Activated naive CD8-positive, alpha-beta T cell treated with anti-CD3 and anti-CD28 coated beads for 36 hours (primary cell): ENCODE measurements around the gene CCDC51. TPM values are rescaled to one million over a fixed set of nuclear protein-coding genes. Genes with fewer than 3 reads are reported as not detected.
"Not testable (repeated sequence)": the region's sequence is repeated elsewhere in the genome, so short reads cannot be mapped to it uniquely, and the experiment has no call there.

Source experiments
- DNase-seq: peaks from one replicate; pipeline ENCODE4 v3.0.0; 2021
- H3K27ac Mint-ChIP-seq: one replicate; pipeline ENCODE4 v1.8.0; 2022; ENCODE audit warnings: mild to moderate bottlenecking, moderate library complexity, mixed read lengths
- H3K27me3 Mint-ChIP-seq: one replicate; pipeline ENCODE4 v1.8.0; 2022; ENCODE audit warnings: mild to moderate bottlenecking, mixed read lengths
- H3K36me3 Mint-ChIP-seq: one replicate; pipeline ENCODE4 v1.8.0; 2021; ENCODE audit warnings: mild to moderate bottlenecking, mixed read lengths
- H3K4me1 Mint-ChIP-seq: one replicate; pipeline ENCODE4 v1.8.0; 2021; ENCODE audit warnings: mixed read lengths
- H3K4me3 Mint-ChIP-seq: one replicate; pipeline ENCODE4 v1.8.0; 2022; ENCODE audit warnings: mild to moderate bottlenecking, moderate library complexity, mixed read lengths
- H3K9me3 Mint-ChIP-seq: one replicate; pipeline ENCODE4 v1.8.0; 2022; ENCODE audit warnings: mixed read lengths
- total RNA-seq, 2 experiments: library from RNA; stranded (reverse); gene quantifications; one replicate each; pipeline ENCODE4 v1.2.3, GENCODE V29; 2021

CCDC51 gene
- total RNA-seq, 2 experiments from 2014 or later, result 28.2 to 29.5 TPM

DNA sequence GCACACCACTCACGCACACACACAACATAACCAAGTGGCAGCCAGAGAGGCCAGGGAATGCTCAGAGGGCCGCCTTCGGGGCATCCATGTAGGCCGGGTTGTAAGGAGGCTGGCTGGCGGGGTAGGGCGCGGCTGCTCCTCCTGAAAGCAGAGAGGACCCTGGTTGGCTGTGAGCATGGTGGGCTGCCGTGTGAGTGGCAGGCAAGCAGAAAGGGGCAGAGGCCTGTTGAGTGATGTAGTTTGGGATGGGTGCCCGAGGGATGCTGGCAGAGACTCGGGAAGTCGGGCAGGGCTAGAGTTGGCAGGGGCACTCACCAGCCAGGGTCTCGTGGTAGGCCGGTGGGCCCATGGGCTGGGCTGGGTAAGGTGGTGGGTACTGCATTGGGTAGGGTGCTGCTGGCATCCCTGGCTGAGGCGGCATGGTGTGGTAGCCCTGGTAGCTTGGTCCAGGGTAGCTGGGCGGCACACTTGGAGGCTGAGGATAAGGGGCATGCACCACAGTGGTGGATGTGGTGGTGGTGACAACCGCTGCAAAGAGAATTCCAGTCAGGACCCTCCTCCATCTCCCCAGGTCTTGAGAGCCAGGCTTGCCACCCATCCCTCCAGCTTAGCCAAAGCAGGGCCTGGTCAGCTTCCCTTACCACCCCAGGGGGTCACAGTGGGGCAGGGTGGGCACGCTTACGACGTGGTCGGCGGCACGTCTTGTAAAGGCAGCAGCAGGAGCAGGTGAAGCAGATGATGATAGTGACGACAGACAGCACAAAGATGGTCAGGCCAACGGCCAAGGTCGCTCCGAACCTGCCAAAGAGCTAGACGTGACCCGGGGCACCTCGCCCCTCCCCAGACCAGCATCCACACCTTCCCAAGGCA, 29.4 kb upstream of the CCDC51 start:
- peak overlapping the region; percentile 53 for H3K4me3 Mint-ChIP-seq

GRCh38 chr3:48468329-48468731, 28.4 kb upstream of the CCDC51 start:
- Mint-ChIP-seq H3K4me1 (peaks cover 52% of the 10 kb centered on the region), H3K9me3 (no peaks in the 10 kb centered on the region)
- no peak for DNase-seq

More for the DNA sequence above, 29.4 kb upstream of the CCDC51 start:
- peak overlapping the region; percentile 98 for H3K27ac Mint-ChIP-seq
- peaks cover 41% of the 10 kb centered on the region for H3K36me3 Mint-ChIP-seq
- no peaks in the 10 kb centered on the region for H3K27me3 Mint-ChIP-seq
- H3K4me1 Mint-ChIP-seq, result peaks cover 57% of the 10 kb centered on the region
- no peaks in the 10 kb centered on the region for H3K9me3 Mint-ChIP-seq
- no peak for DNase-seq

DNA sequence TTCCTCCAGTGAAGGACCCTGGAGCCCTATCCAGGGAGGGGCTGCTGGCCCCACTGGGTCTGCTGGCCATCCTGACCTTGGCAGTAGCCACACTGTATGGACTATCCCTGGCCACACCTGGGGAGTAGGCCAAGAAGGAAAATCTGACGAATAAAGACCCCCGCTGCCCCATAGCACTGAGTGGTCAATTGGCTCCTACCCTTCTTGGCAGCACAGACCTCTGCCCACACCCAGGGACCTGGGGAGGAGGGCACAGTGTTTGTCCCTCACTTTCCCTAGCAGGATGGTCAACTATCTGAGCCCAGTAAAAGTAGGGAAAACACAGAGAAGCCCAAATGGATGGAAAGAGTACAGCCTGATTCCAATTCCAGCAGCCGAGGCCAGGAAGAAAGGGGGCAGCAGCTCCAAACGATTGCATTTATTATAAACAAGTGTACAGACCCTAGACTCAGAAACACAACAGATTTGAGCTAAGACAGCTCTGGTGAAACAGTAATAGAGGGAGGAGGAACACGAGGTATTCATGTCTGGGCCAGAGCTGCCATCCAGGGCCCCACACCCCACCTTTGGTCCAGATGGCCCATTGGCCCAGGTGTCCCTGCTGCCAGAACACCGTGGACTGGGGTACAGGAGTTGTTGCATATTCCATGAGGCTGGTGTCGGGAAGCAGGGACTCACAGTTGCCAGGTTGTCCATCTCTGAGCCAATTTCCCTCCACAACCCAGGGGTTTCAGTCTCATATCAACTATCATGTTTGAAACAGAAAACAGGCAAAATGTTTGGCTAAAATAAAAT, 27.8 kb upstream of the CCDC51 start:
- H3K27ac Mint-ChIP-seq, result peak overlapping the region; percentile 96
- H3K4me1 Mint-ChIP-seq, result peaks cover 47% of the 10 kb centered on the region
- H3K27me3 Mint-ChIP-seq, result no peaks in the 10 kb centered on the region
- H3K36me3 Mint-ChIP-seq, result peaks cover 40% of the 10 kb centered on the region
- peak overlapping the region; percentile 95 for H3K4me3 Mint-ChIP-seq
- no peak for DNase-seq
- no peaks in the 10 kb centered on the region for H3K9me3 Mint-ChIP-seq

More at GRCh38 chr3:48468329-48468731, 28.4 kb upstream of the CCDC51 start:
- Mint-ChIP-seq H3K36me3 (peaks cover 41% of the 10 kb centered on the region), H3K27ac (peak overlapping the region; percentile 96), H3K4me3 (peak overlapping the region; percentile 95), H3K27me3 (no peaks in the 10 kb centered on the region)

GRCh38 chr3:48467110-48467454, 27.2 kb upstream of the CCDC51 start:
- Mint-ChIP-seq H3K9me3 (no peaks in the 10 kb centered on the region), H3K27me3 (no peaks in the 10 kb centered on the region), H3K4me1 (peaks cover 46% of the 10 kb centered on the region)

GRCh38 chr3:48466386-48467109, 26.6 kb upstream of the CCDC51 start:
- H3K36me3 Mint-ChIP-seq, result peaks cover 40% of the 10 kb centered on the region
- no peaks in the 10 kb centered on the region for H3K27me3 Mint-ChIP-seq
- peak; percentile 41 for DNase-seq
- H3K27ac Mint-ChIP-seq, result peak overlapping the region; percentile 96
- no peaks in the 10 kb centered on the region for H3K9me3 Mint-ChIP-seq
- peak overlapping the region; percentile 95 for H3K4me3 Mint-ChIP-seq
- H3K4me1 Mint-ChIP-seq, result peaks cover 45% of the 10 kb centered on the region

More at GRCh38 chr3:48467110-48467454, 27.2 kb upstream of the CCDC51 start:
- Mint-ChIP-seq H3K27ac (peak overlapping the region; percentile 96), H3K4me3 (peak overlapping the region; percentile 95), H3K36me3 (peaks cover 40% of the 10 kb centered on the region)
- DNase-seq, result no peak

DNA sequence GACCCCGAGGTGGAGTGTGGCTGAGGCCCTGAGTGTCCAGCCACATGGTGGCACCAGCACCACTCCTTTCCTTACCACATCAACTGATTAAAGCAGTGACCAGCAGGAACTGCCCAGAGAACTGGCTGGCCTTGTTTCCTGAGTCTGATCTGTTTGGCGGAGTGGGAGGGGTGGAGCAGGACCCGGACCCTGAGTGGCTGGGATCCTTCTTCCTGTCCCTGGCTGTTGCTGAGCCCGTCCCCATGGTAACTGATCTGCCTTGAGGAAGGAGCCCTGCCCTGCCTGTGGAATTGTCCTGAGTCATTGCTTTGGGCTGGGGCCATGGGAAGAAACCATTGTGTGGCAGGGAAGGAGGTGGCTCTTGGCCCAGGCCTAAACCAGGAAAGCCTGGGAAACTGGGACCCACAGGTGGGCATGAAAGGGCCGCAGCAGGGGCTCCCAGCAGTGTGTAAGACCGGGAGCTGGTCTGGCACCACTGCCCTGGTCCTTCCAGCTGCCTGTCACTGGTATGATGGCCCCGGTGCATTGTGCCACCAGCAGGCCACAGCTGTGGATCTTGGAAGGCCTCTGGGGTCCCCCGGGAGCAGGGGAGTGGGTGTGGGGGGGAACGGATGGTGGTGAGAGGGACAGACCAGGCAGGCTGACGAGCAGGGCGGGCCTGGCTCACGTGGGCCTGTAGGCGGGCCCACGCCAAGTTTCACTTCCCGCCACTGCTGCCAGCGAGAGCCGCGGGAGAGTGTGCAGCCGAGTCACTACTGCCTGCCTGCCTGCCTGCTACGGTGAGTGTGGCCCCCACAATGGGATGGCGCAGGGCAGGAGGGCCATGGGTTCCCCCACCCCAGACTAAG, 25.8 kb upstream of the CCDC51 start:
- peak; percentile 89 for DNase-seq
- Mint-ChIP-seq H3K4me3 (peak overlapping the region; percentile 95), H3K27me3 (no peaks in the 10 kb centered on the region), H3K4me1 (peaks cover 47% of the 10 kb centered on the region), H3K9me3 (no peaks in the 10 kb centered on the region), H3K27ac (peak overlapping the region; percentile 96), H3K36me3 (peaks cover 40% of the 10 kb centered on the region)

DNA sequence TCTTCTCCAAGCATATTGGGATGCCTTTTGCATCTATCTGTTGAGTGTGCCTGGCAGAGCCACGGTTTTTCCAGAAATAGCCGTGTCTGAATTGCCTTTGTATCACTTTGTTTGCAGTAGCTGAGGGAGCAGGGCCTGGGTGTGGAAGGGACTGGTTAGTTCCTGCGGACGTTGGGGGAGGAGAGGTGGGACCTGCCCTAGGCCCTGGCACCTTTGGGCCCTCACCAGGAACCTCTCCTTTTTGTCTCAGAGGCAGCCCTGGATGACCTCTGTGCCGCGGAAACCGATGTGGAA, 25.3 kb upstream of the CCDC51 start:
- no peaks in the 10 kb centered on the region for H3K9me3 Mint-ChIP-seq
- peaks cover 40% of the 10 kb centered on the region for H3K36me3 Mint-ChIP-seq
- H3K27me3 Mint-ChIP-seq, result no peaks in the 10 kb centered on the region
- peak overlapping the region; percentile 95 for H3K4me3 Mint-ChIP-seq
- H3K27ac Mint-ChIP-seq, result peak overlapping the region; percentile 96
- no peak for DNase-seq
- H3K4me1 Mint-ChIP-seq, result peaks cover 42% of the 10 kb centered on the region

DNA sequence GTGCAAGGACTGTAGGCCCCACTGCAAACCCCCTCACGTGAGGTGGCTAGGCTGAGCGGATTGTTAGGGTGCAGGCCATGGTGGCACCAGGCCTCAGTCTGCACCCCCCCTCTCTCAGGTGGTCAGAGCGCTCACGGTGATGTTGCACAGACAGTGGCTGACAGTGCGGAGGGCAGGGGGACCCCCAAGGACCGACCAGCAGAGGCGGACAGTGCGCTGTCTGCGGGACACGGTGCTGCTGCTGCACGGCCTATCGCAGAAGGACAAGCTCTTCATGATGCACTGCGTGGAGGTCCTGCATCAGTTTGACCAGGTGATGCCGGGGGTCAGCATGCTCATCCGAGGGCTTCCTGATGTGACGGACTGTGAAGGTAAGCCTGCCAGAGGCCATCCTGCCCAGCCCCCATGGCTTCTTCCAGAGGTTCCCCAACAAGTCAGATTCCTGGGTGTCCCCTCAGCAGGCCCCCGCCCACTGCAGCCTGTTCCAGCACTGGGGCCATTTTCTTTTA, 24.8 kb upstream of the CCDC51 start:
- Mint-ChIP-seq H3K27me3 (no peaks in the 10 kb centered on the region), H3K4me1 (peaks cover 38% of the 10 kb centered on the region), H3K9me3 (no peaks in the 10 kb centered on the region), H3K36me3 (peaks cover 37% of the 10 kb centered on the region), H3K4me3 (no peak overlapping the region), H3K27ac (no peak overlapping the region)
- no peak for DNase-seq

DNA sequence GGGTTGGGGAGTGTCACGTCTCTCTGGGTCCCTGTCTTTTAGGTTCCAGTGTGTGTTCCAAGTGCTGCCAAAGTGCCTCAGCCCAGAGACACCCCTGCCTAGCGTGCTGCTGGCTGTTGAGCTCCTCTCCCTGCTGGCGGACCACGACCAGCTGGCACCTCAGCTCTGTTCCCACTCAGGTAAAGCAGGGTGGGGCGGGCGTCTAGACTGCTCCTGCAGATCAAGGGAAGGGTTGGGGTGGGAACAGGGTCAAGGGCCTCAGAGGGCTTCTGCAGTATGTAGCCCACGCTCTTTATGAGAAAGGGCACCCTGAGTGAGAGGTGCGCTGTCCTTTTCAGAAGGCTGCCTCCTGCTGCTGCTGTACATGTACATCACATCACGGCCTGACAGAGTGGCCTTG, 23.8 kb upstream of the CCDC51 start:
- DNase-seq, result no peak

DNA sequence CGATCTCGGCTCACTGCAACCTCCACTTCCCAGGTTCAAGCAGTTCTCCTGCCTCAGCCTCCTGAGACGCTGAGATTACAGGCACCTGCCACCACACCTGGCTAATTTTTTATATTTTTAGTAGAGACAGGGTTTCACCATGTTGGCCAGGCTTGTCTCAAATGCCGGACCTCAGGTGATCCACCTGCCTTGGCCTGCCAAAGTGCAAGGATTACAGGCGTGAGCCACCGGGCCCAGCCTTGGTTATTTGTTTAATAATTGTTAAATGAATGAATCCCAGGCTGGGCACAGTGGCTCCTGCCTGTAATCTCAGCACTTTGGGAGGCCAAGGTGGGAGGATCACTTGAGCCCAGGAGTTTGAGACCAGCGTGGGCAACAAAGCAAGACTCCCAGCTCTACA, 21.8 kb upstream of the CCDC51 start:
- H3K4me3 Mint-ChIP-seq, H3K9me3 Mint-ChIP-seq, DNase-seq, H3K27me3 Mint-ChIP-seq, H3K27ac Mint-ChIP-seq: not testable (repeated sequence)
- peaks cover 20% of the 10 kb centered on the region for H3K36me3 Mint-ChIP-seq
- H3K4me1 Mint-ChIP-seq, result peaks cover 13% of the 10 kb centered on the region

More for the DNA sequence above, 23.8 kb upstream of the CCDC51 start:
- Mint-ChIP-seq H3K4me3 (no peak overlapping the region), H3K36me3 (peaks cover 33% of the 10 kb centered on the region), H3K4me1 (peaks cover 27% of the 10 kb centered on the region), H3K27ac (no peak overlapping the region), H3K9me3 (no peaks in the 10 kb centered on the region), H3K27me3 (no peaks in the 10 kb centered on the region)

GRCh38 chr3:48460517-48460902, 20.6 kb upstream of the CCDC51 start:
- H3K27me3 Mint-ChIP-seq, result no peaks in the 10 kb centered on the region

DNA sequence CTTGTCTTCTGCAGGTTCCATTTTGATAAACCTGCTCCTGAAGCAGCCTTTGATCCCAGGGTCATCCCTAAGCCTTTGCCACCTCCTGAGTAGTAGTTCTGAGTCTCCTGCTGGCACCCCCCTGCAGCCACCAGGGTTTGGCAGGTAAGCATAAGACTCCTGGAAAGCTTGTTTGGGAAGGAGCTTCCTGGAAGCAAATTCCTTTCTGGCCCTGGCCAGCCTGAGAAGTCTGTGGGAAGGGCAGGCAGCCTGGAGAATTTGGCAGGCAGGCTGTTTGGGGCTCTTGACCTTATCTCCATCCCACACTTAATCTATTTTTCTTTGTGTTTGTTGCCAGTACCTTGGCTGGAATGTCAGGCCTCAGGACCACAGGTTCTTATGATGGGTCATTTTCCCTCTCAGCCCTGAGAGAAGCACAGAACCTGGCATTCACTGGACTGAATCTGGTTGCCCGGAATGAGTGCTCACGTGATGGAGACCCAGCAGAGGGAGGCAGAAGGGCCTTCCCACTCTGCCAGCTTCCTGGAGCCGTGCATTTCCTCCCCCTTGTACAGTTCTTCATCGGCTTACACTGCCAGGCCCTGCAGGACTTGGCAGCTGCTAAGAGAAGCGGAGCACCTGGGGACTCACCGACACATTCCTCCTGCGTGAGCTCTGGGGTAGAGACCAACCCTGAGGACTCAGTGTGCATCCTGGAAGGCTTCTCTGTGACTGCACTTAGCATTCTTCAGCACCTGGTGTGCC, 20.0 kb upstream of the CCDC51 start:
- Mint-ChIP-seq H3K4me3 (no peak overlapping the region), H3K27ac (no peak overlapping the region), H3K4me1 (peaks cover 3% of the 10 kb centered on the region), H3K36me3 (peaks cover 3% of the 10 kb centered on the region), H3K9me3 (no peaks in the 10 kb centered on the region), H3K27me3 (no peaks in the 10 kb centered on the region)
- no peak for DNase-seq

More at GRCh38 chr3:48460517-48460902, 20.6 kb upstream of the CCDC51 start:
- H3K36me3 Mint-ChIP-seq, result peaks cover 7% of the 10 kb centered on the region
- H3K27ac Mint-ChIP-seq, result no peak overlapping the region
- H3K4me3 Mint-ChIP-seq, result no peak overlapping the region
- H3K4me1 Mint-ChIP-seq, result peaks cover 8% of the 10 kb centered on the region
- no peak for DNase-seq
- no peaks in the 10 kb centered on the region for H3K9me3 Mint-ChIP-seq

DNA sequence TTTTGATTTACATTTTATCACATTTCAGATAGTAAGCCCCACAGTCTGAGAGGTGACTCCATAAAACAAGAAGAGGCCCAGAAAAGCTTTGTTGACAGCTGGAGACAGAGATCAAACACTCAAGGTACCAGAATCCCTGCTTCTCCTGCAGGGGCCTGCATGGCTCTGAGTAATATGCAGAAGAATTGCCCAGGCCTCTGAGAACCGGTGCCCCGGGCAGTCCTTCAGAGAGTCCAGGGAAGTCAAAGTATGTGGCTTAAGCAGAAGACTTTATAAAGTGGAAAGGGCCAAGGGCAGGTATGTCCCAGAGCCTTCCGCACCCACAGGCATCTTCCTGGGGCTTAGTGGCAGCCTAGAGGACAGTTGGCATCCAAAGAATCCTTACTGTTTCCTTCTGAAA, 19.4 kb upstream of the CCDC51 start:
- Mint-ChIP-seq H3K36me3 (peaks cover 5% of the 10 kb centered on the region), H3K9me3 (no peaks in the 10 kb centered on the region), H3K4me1 (peaks cover 3% of the 10 kb centered on the region), H3K27me3 (no peaks in the 10 kb centered on the region), H3K27ac (no peak overlapping the region), H3K4me3 (no peak overlapping the region)
- DNase-seq, result no peak
